ENCODE results near the gene CARD11.
A peak's percentile ranks its signal among the peaks of the same experiment; 100 is the strongest.

DNA sequence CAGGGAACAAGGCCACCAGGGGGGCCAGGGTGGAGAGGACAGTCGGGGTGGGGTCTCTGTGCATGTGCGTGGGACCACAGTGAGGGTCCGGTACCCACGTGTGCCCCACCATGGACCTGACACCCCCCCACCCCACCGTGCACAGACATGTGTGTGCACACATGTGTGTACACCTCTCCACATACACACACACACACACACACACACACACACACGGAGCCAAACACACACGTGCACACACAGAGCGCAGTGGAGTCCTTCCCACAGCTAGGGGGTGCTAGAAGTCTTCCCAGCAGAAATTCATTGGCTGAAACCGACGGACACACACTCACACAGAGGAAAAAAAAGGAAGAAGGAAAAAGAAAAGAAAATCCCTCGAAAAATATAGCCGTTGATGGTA lies 156.8 kb downstream of the CARD11 start:
- TF ChIP-seq, protein P1, sequence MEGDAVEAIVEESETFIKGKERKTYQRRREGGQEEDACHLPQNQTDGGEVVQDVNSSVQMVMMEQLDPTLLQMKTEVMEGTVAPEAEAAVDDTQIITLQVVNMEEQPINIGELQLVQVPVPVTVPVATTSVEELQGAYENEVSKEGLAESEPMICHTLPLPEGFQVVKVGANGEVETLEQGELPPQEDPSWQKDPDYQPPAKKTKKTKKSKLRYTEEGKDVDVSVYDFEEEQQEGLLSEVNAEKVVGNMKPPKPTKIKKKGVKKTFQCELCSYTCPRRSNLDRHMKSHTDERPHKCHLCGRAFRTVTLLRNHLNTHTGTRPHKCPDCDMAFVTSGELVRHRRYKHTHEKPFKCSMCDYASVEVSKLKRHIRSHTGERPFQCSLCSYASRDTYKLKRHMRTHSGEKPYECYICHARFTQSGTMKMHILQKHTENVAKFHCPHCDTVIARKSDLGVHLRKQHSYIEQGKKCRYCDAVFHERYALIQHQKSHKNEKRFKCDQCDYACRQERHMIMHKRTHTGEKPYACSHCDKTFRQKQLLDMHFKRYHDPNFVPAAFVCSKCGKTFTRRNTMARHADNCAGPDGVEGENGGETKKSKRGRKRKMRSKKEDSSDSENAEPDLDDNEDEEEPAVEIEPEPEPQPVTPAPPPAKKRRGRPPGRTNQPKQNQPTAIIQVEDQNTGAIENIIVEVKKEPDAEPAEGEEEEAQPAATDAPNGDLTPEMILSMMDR (conservative IDR thresholded peaks at IDR 0.05 in 1 of 2, IDR thresholded peaks at IDR 0.05 in 1 of 2; ENCODE audit: extremely low read depth in 1 of 2, insufficient read depth in 1 of 2, low read depth in 1 of 2, low read length in 2 of 2), result peak; percentile 95
- TF ChIP-seq EZH2 (IDR thresholded peaks at IDR 0.05; ENCODE audit: borderline replicate concordance, low read length), result no peak
